NCI-H1930 (cell line): Measurements from ENCODE around the gene CFAP53.
"Not testable (repeated sequence)": the region's sequence is repeated elsewhere in the genome, so short reads cannot be mapped to it uniquely, and the experiment has no call there.

Source experiments
- DNase-seq, 2 experiments: peaks; one replicate each; lab custom pipeline; 2025; lab: John Stamatoyannopoulos, UW

CFAP53 gene, protein sequence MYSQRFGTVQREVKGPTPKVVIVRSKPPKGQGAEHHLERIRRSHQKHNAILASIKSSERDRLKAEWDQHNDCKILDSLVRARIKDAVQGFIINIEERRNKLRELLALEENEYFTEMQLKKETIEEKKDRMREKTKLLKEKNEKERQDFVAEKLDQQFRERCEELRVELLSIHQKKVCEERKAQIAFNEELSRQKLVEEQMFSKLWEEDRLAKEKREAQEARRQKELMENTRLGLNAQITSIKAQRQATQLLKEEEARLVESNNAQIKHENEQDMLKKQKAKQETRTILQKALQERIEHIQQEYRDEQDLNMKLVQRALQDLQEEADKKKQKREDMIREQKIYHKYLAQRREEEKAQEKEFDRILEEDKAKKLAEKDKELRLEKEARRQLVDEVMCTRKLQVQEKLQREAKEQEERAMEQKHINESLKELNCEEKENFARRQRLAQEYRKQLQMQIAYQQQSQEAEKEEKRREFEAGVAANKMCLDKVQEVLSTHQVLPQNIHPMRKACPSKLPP

DNA sequence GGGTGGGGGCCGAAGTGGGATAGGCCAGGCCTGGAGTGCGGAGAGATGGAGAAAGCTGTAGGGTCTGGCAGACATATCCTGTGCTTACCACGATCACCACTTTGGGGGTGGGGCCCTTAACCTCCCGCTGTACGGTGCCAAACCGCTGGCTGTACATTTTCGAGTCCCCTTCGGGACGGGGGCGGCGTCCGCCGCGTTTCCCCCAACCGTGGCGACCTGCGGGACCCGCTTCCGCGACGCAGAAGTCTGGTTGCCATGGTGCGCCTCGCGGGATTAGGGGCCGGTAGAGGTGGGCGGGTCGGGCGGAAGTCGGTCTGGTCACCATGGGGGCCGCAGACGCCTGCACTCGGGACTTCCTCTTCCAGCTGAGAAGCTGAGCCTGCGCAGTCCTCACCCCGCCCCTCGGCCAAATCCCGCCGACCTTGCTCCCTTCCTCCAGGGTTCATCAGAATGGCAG is at the start of gene CFAP53:
TSS of gene CFAP53 (minus strand) at position 248 of the 457 bp plus-strand sequence. CDS start at position 157, 91 bp downstream.
- DNase-seq: peak; percentile 89 to 91

DNA sequence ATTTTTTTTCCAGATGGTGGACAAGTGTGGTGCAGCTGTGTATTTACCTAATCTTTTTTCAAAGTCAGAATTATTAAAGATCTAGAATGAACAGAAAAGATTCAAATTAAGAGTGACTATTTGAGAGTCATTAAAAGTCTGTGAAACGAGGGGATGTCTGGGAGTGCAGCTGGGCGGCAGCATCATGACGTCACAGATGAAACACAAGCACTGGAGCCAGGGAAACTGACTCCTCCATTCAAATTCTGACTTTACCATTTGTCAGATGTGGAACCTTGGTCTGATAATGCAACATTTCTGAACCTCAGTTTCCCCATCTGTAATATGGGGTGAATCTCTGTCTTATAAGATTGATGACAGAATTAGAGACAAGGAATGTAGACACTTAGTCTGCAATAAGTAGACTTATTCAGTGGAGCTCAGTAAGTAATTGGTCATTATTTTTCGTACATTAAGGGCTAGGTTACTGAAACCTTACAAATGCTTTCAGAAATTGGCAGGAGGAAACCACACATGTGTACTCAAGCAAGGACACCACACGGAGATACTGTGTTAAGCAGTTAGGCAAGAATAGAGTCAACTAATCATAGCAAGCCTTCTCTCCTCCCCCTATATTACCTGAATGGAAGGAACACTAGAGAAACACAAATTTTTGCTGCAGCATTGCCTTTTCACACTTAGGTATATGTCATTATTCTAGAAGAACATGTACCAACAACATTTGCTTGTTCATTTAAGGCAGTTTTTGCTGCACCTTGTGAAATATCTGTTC is 49.0 kb upstream of the CFAP53 start:
- DNase-seq: no peak

DNA sequence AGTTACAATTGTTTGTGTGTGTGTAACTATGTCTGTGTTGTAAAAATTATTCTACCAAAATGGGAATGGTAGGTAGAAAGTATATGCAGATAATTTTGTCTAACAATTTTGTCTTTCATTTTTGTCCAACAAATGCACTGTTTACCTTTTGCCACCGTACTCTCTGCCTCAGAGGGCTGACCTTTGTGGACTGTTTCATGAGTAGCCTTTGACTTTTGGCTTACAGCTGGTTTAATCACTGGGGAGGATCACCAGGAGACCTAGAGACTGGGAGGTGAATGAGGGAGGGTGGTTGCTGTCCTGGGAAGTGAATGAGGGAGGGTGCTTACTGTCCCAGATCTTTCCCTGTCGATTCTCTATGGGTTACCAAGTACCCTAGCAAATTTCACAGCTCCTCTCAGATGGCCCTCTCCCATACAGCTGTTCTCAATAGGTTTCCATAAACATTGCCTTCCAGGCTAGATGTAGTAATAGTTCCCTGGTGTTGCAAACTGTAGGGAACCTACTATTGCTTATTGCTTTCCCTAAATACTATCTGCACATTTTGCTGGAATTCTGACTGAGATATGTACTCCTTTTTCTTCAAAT is 47.7 kb upstream of the CFAP53 start:
- DNase-seq: no peak

DNA sequence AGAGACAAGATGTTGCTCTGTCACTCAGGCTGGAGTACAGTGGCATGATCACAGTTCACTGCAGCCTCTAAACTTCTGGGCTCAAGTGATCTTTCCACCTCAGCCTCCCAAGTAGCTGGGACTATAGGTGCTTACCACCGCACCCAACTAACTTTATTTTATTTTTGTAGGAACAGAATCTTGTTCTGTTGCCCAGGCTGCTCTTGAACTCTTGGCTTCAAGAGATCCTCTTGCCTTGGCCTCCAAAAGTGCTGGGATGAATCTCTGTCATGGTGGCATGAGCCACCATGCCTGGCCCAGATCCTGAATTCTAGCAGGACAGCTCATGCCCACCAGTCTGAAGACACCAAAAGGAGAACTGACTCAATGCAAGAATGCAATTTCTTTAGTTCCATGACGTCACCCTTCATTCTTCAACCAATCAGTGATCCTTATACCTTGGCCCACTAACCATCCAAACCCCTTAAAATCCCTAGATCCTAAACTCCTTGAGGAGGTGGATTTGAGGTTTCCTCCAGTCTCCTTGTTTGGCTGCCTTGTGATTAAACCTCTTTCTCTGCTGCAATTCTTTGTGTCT is 46.8 kb upstream of the CFAP53 start:
- DNase-seq: no peak

DNA sequence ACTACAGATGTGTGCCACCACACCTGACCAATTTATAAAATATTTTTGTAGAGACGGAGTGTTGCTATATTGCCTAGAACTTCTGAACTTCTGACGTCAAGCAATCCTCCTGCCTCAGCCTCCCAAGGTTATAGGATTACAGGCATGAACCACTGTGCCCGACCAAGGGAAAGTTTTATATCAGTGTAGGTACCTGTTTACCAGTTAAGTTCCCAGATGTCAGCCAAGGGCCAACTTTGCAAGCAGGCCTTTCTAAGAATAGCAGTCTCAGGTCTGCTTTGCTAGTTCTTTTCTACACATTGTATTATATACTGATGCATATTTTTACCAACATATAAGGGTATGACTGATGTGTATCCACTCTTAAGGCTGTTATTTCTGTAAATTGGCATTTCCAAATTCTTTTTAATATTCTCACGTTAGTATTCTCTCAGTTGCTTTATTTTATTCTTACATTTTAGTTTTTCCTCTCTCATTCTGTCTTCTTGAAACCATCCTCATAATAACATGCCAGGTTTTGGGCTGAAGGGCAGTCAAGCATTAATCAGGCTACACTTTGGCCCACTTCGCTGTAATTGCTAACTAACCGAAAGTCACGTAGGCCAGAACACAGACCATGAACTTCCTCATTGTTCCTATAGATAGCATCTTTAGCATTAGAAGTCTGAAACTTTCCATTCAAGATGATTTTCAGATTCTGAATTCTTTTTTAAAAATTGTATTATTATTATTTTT is 46.2 kb upstream of the CFAP53 start:
- no peak for DNase-seq

DNA sequence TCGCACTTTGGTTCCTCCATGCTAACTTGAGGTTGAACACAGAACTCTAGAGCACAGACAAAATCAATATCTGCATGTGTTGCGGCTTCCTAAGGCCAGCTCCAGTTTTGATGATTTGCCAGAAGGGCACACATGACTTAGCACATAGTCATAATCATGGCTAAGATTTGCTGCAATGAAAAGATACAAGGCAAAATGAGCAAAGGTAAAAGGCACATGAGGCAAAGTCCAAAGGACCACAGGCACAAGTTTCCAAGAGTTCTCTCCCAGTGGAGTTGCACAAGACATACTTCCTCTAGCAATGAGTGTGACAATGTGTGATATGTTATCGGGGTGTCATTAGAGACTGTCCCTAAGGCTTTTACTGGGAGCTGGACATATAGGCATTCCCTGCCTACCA is 45.4 kb upstream of the CFAP53 start:
- no peak for DNase-seq

DNA sequence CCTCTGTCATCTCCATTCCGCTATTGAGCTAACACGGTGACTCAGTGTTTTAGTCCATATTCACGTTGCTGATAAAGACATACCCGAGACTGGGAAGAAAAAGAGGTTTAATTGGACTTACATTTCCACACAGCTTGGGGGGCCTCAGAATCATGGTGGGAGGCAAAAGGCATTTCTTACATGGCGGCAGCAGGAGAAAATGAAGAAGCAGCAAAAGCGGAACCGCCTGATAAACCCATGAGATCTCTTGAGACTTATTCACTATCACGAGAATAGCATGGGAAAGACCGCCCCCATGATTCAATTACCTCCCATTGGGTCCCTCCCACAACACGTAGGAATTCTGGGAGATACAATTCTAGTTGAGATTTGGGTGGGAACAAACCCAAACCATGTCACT is 43.8 kb upstream of the CFAP53 start:
- DNase-seq: no peak

DNA sequence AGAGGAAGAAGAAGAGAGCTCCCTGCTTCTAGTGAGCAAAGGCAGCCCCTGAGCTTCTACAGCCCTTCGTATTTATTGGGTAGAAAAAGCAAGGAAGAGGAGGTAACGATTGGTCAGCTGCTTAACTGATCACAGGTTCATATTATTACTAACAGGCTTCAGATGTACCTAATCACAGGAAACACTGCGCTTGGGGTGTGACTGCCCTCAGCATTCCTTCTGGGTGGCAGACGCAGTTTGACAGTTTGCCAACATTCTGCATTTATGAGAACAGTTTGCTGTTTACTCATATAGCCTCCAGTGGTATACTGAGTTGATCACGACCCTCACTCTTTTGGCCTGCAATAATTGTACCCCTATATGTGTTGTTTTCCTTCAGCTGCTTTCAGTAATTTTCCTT is 42.6 kb upstream of the CFAP53 start:
- not testable (repeated sequence) for DNase-seq

DNA sequence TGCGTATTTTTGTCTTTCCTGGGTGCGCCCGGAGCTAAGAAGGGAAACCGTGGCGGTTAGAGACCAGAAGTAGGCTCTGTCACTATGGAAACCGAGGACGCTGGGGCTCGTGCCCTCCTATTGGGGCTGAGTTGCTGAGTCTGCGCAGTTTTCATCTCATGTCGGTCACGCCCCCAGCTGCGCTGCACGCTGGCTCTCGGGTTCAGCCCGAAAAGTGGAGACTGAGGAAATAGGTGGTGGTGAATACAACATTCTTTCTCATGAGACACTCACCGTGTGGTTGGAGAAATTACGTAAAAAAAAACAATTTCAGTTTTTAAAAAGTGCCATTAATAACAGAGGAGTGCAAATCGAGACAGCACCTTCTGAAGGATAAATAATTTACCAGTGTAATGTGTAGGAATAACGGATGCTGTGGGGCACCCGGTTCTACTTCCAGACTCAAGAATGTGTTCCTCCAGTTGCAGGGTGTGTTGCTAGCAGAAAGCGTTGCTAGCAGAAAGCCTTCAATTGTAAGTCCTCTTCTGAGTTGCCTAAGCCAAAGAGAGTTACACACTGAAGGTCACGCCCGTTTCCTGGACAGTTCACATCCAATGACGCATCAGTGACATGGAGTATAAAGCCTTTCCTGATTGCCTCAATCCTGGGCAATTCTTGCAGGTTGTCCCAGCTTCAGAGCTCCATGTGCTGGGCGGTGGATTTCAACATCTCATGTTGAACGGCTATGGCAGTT is 41.6 kb upstream of the CFAP53 start:
- DNase-seq: peak; percentile 85 to 91

DNA sequence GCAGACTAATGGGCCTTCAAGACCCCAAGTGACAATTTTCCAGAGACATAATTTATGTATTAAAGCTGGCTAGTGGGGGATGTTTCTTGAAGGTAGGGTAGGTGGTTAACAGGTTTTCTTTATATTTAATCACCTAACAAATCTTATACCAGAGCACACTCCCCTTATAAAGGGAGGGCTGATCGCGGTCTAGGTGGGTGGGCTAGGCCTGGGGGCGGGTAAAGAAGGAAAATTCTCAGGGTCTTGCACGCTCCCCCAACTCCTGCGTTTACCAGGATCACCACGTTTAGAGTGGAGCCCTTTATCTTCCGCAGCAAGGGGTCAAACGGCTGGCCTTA is 41.1 kb upstream of the CFAP53 start:
- no peak for DNase-seq

DNA sequence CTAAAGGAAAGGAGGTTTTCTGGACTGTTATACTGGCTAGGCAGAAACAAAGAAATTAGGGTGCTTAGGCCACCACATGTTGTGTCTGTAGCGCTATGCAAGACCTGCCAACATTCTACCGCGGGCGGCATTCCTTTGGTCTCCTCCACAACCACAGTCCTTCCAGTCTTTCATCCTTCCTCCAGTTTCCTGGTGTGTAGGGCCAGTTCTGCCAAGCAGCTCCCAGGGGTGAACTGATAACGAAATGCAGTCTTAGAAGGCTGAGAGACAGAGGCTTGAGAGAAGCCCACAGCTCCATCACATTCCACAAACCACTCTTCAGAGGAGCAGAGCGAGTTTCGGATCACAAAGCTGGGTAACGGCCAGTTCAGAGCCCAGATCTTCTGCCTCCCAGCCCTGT is 40.6 kb upstream of the CFAP53 start:
- no peak for DNase-seq

DNA sequence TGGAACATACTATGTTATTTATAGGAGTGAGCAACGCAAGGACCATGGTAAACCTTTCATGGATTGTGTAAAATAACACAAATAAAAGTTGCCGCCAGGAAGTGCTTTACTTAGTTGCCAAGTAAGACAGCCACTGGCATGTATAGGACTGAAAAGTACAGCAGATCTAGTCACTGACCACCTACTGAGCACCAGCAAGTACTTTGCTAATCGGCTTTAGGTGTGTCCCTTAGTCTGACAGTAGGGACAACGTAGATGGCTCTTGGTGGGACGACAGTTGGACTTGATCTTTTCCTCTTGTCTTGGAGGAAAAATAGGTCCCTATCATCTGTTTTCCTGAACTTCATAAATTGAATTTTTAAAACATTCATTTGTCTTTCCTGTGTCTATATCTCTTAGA is 34.8 kb upstream of the CFAP53 start:
- DNase-seq: no peak

DNA sequence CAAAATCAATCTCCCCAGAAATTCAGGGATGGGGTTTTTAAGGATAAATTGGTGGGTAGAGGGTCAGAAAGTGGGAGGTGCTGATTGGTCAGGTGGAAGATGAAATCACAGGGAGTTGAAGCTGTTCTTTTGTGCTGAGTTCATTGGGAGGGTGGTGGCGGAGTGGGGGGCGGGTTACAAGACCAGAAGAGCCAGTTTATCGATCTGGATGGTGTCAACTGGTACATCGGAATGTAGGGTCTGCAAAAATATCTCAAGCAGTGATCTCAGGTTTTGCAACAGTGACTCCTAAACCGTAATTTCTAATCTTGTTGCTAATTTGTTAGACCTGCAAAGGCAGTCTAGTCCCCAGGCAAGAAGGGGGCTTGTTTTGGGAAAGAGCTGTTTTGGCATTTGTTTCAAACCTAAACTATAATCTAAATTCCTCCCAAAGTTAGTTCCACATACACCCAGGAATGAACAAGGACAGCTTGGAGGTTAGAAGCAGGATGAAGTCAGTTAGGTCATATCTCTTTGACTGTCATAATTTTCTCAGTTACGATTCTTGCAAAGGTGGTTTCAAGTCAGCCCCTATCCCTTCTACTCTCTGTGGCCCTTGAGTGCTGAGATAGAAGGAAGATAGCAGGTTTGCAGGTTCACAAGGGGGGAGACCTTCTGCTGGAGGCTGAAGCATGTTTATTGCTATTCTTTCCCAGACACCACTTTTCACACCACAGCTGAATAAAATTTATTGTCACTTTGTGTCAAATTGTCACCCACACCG is 33.5 kb upstream of the CFAP53 start:
- DNase-seq: no peak

DNA sequence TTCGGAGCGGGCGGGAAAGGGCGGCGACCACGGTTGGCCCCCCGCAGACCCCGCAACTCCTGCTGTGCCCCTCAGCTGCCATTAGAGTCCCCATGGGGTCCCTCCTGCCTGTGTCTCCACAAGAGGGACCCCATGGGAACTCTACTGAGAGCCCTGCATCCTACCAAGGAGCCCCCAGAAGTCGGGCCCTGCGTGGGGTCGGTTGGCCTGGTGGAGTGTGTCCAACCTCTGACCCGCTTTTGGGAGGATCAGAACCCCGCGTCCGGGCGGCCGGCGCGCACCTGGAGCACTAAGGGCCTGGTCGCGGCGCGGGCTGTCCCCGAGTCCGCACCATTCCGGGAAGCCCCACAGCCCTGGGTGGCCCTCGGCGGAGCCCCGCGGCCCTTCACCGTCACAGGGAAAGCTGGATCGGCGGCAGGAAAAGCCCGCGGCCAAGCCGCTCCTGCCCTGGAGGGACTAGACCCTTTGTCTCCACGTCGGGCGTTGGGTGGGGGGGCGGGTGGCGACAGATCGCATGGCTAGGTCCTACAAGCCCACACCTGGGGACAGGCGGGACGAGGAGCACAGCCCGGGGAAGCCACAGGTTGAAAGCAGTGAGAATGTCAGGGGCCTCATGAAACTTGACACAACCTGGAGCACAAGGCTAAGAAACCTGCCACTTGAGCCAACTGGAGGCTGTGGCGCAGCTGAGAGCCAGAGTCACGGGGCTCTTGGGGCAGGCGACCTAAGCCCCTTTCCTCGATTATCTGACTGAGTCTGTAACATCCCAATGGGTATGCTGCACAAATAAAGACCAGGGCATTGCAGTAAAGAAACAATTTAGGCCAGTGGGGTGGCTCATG is 32.4 kb upstream of the CFAP53 start:
- DNase-seq: no peak

DNA sequence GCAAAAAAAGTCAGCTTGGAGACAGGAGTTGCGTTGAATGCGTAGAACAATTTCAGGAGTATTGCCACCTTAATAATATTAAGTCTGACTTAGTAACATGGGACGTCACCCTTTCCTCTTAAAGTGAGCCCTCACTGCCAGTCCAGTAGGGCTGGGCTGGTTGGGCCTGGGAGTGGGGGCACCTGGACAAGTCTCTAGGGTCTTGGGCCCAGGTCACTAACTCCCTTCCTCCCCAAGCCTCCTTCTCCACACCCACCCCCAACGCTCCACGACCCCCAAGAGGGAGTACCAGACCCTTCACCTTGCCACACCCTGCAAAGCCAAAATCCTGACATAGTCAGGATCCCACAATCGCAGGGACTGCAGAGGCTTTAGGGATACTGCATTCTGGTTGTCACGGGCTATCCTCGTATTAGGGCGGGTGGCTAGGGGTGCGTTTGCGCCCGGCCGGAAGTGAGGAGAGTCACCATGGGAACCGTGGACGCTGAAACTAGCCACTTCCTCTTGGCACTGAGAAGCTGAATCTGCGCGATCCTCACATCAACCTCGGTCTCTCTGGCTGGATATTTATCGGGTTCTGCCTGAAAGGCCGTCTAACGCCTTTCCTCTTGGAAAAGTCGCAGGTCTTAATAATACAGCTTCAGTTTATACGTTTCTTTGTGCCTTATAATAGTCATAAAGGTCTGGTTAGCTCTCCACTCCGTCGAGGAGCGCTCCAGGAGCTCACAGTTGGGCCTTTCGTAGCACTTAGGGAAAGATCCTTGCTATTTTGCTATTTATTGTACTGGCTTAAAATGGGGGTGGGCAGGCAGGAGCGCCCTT is 31.5 kb upstream of the CFAP53 start:
- DNase-seq: peak; percentile 60 to 65

DNA sequence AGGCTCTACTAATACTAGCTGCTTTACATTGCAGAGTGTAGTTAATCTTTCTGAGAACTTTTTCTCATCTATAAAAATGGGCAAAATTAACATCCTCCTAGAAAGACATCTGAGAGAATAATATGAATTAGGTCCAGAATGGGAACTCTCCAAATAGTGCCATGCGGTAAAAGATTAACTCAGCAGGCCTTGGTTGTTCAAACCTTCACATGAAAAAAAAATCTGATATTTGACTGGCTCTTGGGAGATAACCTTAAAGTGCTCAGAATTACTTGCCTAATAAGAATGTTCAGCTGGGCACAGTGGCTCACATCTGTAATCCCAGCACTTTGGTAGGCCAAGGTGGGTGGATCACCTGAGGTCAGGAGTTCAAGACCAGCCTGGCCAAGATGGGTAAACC is 26.7 kb upstream of the CFAP53 start:
- DNase-seq: no peak

DNA sequence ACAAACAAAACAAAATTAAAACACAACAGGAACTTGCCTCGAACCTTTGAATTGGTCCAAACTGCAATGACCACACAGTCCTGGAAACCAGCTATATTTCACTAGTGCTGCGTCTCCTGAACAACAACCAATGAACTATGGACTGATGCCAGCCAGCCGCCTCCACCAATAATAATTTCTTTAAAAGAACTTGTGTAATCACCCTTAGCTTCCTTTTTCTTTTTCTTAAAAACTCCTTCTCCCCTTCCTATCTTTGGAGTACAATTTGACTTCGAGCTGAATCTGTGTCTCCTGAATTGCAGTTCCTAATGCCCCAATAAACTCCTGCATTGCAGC is 22.8 kb upstream of the CFAP53 start:
- DNase-seq: no peak

DNA sequence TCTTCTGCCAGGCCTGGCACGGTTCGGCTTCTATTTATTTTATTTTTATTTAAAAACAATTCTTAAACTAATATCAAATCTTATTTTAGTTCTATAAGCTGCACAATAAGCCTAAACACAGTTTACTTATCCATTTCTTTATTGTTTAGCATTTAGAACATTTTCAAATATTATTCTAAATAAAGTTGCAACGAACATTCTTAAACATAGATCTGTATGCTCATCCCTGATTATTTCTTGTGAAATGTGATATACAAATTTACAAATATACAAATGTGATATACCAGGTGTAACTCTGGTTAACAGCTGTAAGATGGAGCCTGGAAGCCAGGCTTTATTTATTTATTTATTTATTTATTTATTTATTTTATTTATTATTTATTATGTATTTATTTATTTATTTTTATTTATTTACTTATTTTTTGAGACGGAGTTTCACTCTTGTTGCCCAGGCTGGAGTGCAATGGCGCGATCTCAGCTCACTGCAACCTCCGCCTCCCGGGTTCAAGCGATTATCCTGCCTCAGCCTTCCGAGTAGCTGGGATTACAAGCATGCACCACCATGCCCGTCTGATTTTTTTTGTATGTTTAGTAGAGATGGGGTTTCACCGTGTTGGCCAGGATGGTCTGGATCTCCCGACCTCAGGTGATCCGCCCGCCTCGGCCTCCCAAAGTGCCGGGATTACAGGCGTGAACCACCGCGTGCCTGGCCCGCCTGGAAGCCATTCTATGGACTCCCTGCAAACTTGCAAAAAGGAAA is 22.2 kb upstream of the CFAP53 start:
- DNase-seq: not testable (repeated sequence)
